ENCODE data around the gene FILIP1L. TPM values are rescaled to one million over a fixed set of nuclear protein-coding genes. Genes with fewer than 3 reads are reported as not detected.

FILIP1L gene
- polyA plus RNA-seq, 1 experiment: 31.2 TPM

GRCh38 chr3:99823723-99824711 is 290.3 kb downstream of the FILIP1L start:
- ChIA-PET POLR2A (interaction anchor here (0.6 kb wide), 1 partner anchor 537 kb away, joined by 3 read pairs; no protein-coding TSS in a partner anchor), CTCF (interaction anchor here (0.6 to 3.0 kb wide), 4 partner anchors 9 to 234 kb away, joined by 3 to 13 read pairs (median 6); no protein-coding TSS in a partner anchor)
- no peak for TF ChIP-seq CTCF (IDR thresholded peaks at IDR 0.05; ENCODE audit: insufficient read depth, low read depth, low read length)
- no peaks in the 10 kb centered on the region for H3K36me3 ChIP-seq (ENCODE audit: control insufficient read depth, insufficient read depth, low read length)
- no peaks in the 10 kb centered on the region for H3K27me3 ChIP-seq (ENCODE audit: control insufficient read depth, insufficient read depth, low read length)
- H3K4me3 ChIP-seq (ENCODE audit: low read depth, low read length): no peak overlapping the region
- no peak for DNase-seq (ENCODE audit: low read depth)

DNA sequence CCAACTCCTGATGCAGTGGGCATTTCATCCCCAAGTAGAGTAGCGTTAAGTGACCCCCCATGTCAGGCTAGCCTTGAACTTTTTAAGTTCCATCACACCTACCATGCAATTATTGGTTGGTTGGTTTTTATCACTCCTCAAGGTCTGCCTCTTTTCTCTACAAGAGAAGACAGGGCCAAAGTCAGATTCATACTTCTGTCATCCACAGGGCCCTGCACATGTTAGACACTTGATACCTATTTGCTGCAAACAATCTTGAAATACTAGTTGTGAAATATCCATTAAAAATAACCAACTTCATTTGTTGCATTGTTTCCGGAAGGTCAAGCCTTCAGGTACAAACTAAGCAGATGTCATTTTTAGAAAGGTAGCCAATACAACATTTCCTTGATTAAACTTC is 295.5 kb downstream of the FILIP1L start:
- Histone ChIP-seq H3K4me3 (ENCODE audit: low read depth, low read length) (no peak overlapping the region; the same call in 1 of the 2 replicates), H3K36me3 (ENCODE audit: control insufficient read depth, insufficient read depth, low read length) (no peaks in the 10 kb centered on the region), H3K27me3 (ENCODE audit: control insufficient read depth, insufficient read depth, low read length) (no peaks in the 10 kb centered on the region; the same call in 1 of the 2 replicates)
- ChIA-PET CTCF (interaction anchor here (2.0 kb wide), 1 partner anchor 11 kb away, joined by 12 read pairs; no protein-coding TSS in a partner anchor), POLR2A (no interaction called here)
- no peak for TF ChIP-seq CTCF (IDR thresholded peaks at IDR 0.05; ENCODE audit: insufficient read depth, low read depth, low read length)
- no peak for DNase-seq (ENCODE audit: low read depth)

DNA sequence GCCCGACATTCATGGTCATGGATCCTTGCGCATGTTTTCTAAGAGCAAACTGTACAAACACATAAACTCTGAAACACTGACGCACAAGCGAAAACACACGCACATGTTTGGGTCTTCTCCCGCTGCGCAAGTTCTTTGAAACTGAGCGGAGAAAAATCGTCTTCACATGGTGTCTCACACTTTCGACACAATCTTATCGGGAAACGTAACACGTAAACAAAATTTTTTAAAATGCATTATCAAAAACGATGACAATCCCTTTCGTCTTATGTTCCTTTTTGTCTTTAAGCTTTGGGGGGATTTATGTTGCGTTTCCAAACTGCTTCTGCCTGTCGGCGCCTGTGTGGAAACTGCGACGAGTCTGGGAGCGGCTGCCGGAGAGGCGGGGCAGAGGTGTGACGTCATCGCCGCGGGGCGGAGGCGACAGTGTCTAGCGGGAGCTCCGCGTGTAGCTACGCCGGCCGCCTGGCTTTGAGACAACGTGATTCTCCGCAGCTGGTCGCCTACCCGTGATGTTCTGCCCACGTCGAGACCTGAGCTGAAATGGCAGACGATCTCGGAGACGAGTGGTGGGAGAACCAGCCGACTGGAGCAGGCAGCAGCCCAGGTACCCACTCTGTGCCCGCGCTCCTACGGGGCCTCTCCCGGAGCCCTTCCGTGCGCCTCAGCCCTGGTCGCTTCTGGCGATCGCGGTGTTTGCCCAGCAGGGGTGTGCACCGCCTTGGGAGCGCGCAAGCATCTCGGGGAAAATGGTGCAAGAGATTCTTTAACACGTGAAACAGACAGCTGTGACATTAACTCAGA is 296.7 kb downstream of the FILIP1L start, which contains the start of gene CMSS1:
Gene CMSS1 (plus strand): TSS at position 426 of the 804 bp plus-strand sequence.
- TF ChIP-seq CTCF (IDR thresholded peaks at IDR 0.05; ENCODE audit: insufficient read depth, low read depth, low read length): peak; percentile 45
- peak; percentile 41 for DNase-seq (ENCODE audit: low read depth)
- Histone ChIP-seq H3K36me3 (ENCODE audit: control insufficient read depth, insufficient read depth, low read length) (no peaks in the 10 kb centered on the region), H3K27me3 (ENCODE audit: control insufficient read depth, insufficient read depth, low read length) (no peaks in the 10 kb centered on the region; the same call in 1 of the 2 replicates), H3K4me3 (ENCODE audit: low read depth, low read length) (peak within 1 kb of the TSS; percentile 74)
- ChIA-PET CTCF (interaction anchor here (0.7 to 2.0 kb wide), 3 partner anchors 9 to 916 kb away, joined by 3 to 12 read pairs (median 4); partner anchors contain the start of gene DCBLD2), POLR2A (interaction anchor here (0.6 to 0.7 kb wide), 2 partner anchors 70 to 493 kb away, joined by 3 read pairs; no protein-coding TSS in a partner anchor)

DNA sequence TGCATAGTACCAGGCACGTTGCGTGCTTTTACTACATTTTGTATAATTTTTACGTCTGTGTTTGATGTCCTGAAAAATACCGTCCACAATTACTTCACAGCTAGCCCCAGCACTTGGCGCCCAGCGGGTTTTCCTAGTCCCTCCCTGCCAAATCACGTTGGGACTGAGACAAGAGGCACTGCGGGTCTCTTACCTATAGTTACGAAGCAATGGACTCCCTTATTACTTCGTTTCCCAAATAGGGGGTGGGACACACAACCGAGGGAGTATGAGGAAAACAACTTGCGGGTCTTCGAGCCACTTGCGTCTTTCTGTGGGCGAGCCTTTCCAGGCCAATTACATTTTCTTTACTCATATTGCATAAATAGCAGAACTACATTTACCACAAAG is 297.3 kb downstream of the FILIP1L start:
- H3K27me3 ChIP-seq (ENCODE audit: control insufficient read depth, insufficient read depth, low read length): peaks cover under 1% of the 10 kb centered on the region; the same call in 1 of the 2 replicates
- no peak for DNase-seq (ENCODE audit: low read depth)
- H3K4me3 ChIP-seq (ENCODE audit: low read depth, low read length): peak overlapping the region; percentile 74
- H3K36me3 ChIP-seq (ENCODE audit: control insufficient read depth, insufficient read depth, low read length): no peaks in the 10 kb centered on the region
- ChIA-PET POLR2A (interaction anchor here (0.7 kb wide), 1 partner anchor 494 kb away, joined by 3 read pairs; no protein-coding TSS in a partner anchor), CTCF (interaction anchor here (0.7 to 2.0 kb wide), 3 partner anchors 9 to 916 kb away, joined by 3 to 12 read pairs (median 4); partner anchors contain the start of gene DCBLD2)
- TF ChIP-seq CTCF (IDR thresholded peaks at IDR 0.05; ENCODE audit: insufficient read depth, low read depth, low read length): no peak
